ENCODE data around the gene PDE4D.

The PDE4D gene

GRCh38 chr5:59249726-59250125, 643.8 kb downstream of the PDE4D start:
- TF ChIP-seq CTCF (IDR thresholded peaks at IDR 0.05; ENCODE audit: insufficient read depth, low read length, poor library complexity, severe bottlenecking) = no peak
- no peaks in the 10 kb centered on the region for H3K36me3 ChIP-seq (ENCODE audit: control insufficient read depth, insufficient read depth, low read length)
- H3K4me3 ChIP-seq (replicated peaks; ENCODE audit: low read depth, low read length) = no peak overlapping the region
- H3K27me3 ChIP-seq (replicated peaks; ENCODE audit: control insufficient read depth, insufficient read depth, low read length) = no peaks in the 10 kb centered on the region
- no peak for DNase-seq (ENCODE audit: extremely low read depth, insufficient read length)

- DNase-seq (ENCODE audit: extremely low read depth, insufficient read length) = no peak
- no peak for TF ChIP-seq CTCF (IDR thresholded peaks at IDR 0.05; ENCODE audit: insufficient read depth, low read length, poor library complexity, severe bottlenecking)
- no peak overlapping the region for H3K4me3 ChIP-seq (replicated peaks; ENCODE audit: low read depth, low read length)
- H3K27me3 ChIP-seq (replicated peaks; ENCODE audit: control insufficient read depth, insufficient read depth, low read length) = no peaks in the 10 kb centered on the region
- no peaks in the 10 kb centered on the region for H3K36me3 ChIP-seq (ENCODE audit: control insufficient read depth, insufficient read depth, low read length)
These were observed 644.4 kb downstream of the PDE4D start for GRCh38 chr5:59249160-59249559.

GRCh38 chr5:59246882-59247281, 646.6 kb downstream of the PDE4D start:
- no peak overlapping the region for H3K4me3 ChIP-seq (replicated peaks; ENCODE audit: low read depth, low read length)
- no peaks in the 10 kb centered on the region for H3K36me3 ChIP-seq (ENCODE audit: control insufficient read depth, insufficient read depth, low read length)
- no peak for DNase-seq (ENCODE audit: extremely low read depth, insufficient read length)
- no peaks in the 10 kb centered on the region for H3K27me3 ChIP-seq (replicated peaks; ENCODE audit: control insufficient read depth, insufficient read depth, low read length)
- TF ChIP-seq CTCF (IDR thresholded peaks at IDR 0.05; ENCODE audit: insufficient read depth, low read length, poor library complexity, severe bottlenecking) = no peak

GRCh38 chr5:59246145-59246869, 647.2 kb downstream of the PDE4D start:
- no peak for TF ChIP-seq CTCF (IDR thresholded peaks at IDR 0.05; ENCODE audit: insufficient read depth, low read length, poor library complexity, severe bottlenecking)
- H3K4me3 ChIP-seq (replicated peaks; ENCODE audit: low read depth, low read length) = no peak overlapping the region
- H3K36me3 ChIP-seq (ENCODE audit: control insufficient read depth, insufficient read depth, low read length) = no peaks in the 10 kb centered on the region
- DNase-seq (ENCODE audit: extremely low read depth, insufficient read length) = no peak
- H3K27me3 ChIP-seq (replicated peaks; ENCODE audit: control insufficient read depth, insufficient read depth, low read length) = no peaks in the 10 kb centered on the region

GRCh38 chr5:59245198-59245597, 648.3 kb downstream of the PDE4D start:
- no peaks in the 10 kb centered on the region for H3K36me3 ChIP-seq (ENCODE audit: control insufficient read depth, insufficient read depth, low read length)

More at GRCh38 chr5:59245198-59245597, 648.3 kb downstream of the PDE4D start:
- no peaks in the 10 kb centered on the region for H3K27me3 ChIP-seq (replicated peaks; ENCODE audit: control insufficient read depth, insufficient read depth, low read length)
- H3K4me3 ChIP-seq (replicated peaks; ENCODE audit: low read depth, low read length) = no peak overlapping the region
- no peak for DNase-seq (ENCODE audit: extremely low read depth, insufficient read length)
- no peak for TF ChIP-seq CTCF (IDR thresholded peaks at IDR 0.05; ENCODE audit: insufficient read depth, low read length, poor library complexity, severe bottlenecking)
